ENCODE results near the gene ILKAP.

The ILKAP gene

GRCh38 chr2:238203973-238204683 lies 633 bp upstream of the ILKAP start:
- TF ChIP-seq CTCF (IDR thresholded peaks at IDR 0.05; ENCODE audit: insufficient read depth, low read length) (no peak), SPI1 (IDR thresholded peaks at IDR 0.05; ENCODE audit: borderline replicate concordance, low read depth) (peak; percentile 76), POLR2AphosphoS5 (IDR thresholded peaks at IDR 0.05; ENCODE audit: low read depth) (peak; percentile 45), GABPA (IDR thresholded peaks at IDR 0.05; ENCODE audit: low read depth) (no peak), REST (IDR thresholded peaks at IDR 0.05; ENCODE audit: insufficient replicate concordance, low read depth) (no peak)
- H3K27me3 ChIP-seq (ENCODE audit: insufficient read depth, poor library complexity, severe bottlenecking), result no peaks in the 10 kb centered on the region
- peak overlapping the region; percentile 33 for H3K4me3 ChIP-seq (replicated peaks; ENCODE audit: insufficient read depth, low read length)
- DNase-seq (ENCODE audit: low read depth in 1 of 2, low spot score in 1 of 2), result peak; percentile 47 to 87
- H3K27ac ChIP-seq (replicated peaks), result peak overlapping the region; percentile 90

- Histone ChIP-seq H3K27me3 (ENCODE audit: insufficient read depth, poor library complexity, severe bottlenecking) (no peaks in the 10 kb centered on the region), H3K27ac (replicated peaks) (peak overlapping the region; percentile 60), H3K4me3 (replicated peaks; ENCODE audit: insufficient read depth, low read length) (peak overlapping the region; percentile 67)
- no peak for TF ChIP-seq GABPA (IDR thresholded peaks at IDR 0.05; ENCODE audit: low read depth)
- TF ChIP-seq REST (IDR thresholded peaks at IDR 0.05; ENCODE audit: insufficient replicate concordance, low read depth), result no peak
- TF ChIP-seq POLR2AphosphoS5 (IDR thresholded peaks at IDR 0.05; ENCODE audit: low read depth), result no peak
- TF ChIP-seq CTCF (IDR thresholded peaks at IDR 0.05; ENCODE audit: insufficient read depth, low read length), result no peak
- TF ChIP-seq SPI1 (IDR thresholded peaks at IDR 0.05; ENCODE audit: borderline replicate concordance, low read depth), result no peak
- DNase-seq (ENCODE audit: low read depth in 1 of 2, low spot score in 1 of 2), result peak in 1 of 2 experiments; percentile 5
Measured at GRCh38 chr2:238202326-238203093, 985 bp downstream of the ILKAP start.

GRCh38 chr2:238190445-238190844 lies 13.1 kb downstream of the ILKAP start:
- no peak for DNase-seq (ENCODE audit: low read depth in 1 of 2, low spot score in 1 of 2)
- Histone ChIP-seq H3K27ac (replicated peaks) (no peak overlapping the region), H3K4me3 (replicated peaks; ENCODE audit: insufficient read depth, low read length) (no peak overlapping the region), H3K27me3 (ENCODE audit: insufficient read depth, poor library complexity, severe bottlenecking) (no peaks in the 10 kb centered on the region)
- no peak for TF ChIP-seq GABPA (IDR thresholded peaks at IDR 0.05; ENCODE audit: low read depth)
- no peak for TF ChIP-seq REST (IDR thresholded peaks at IDR 0.05; ENCODE audit: insufficient replicate concordance, low read depth)
- no peak for TF ChIP-seq POLR2AphosphoS5 (IDR thresholded peaks at IDR 0.05; ENCODE audit: low read depth)
- TF ChIP-seq CTCF (IDR thresholded peaks at IDR 0.05; ENCODE audit: insufficient read depth, low read length), result no peak
- TF ChIP-seq SPI1 (IDR thresholded peaks at IDR 0.05; ENCODE audit: borderline replicate concordance, low read depth), result no peak
